Mesenchymal stem cell (in vitro differentiated cells and primary cell): ENCODE data around the gene CAGE1.
"Not testable (repeated sequence)": the region's sequence is repeated elsewhere in the genome, so short reads cannot be mapped to it uniquely, and the experiment has no call there.

Experiments used
- DNase-seq: peaks from one replicate; pipeline ENCODE4 v3.0.0-alpha.2; 2013
- H2AFZ ChIP-seq: one replicate; pipeline ENCODE4 v1.6.1; 2013; ENCODE audit warnings: low read depth, mild to moderate bottlenecking, control low read depth, inconsistent platforms, low read length, moderate library complexity
- H2AK5ac ChIP-seq: 2 replicates; pipeline ENCODE4 v1.6.1; 2013; ENCODE audit warnings: low read length, moderate library complexity, mild to moderate bottlenecking, inconsistent platforms; ENCODE audit not compliant: severe bottlenecking
- H2BK120ac ChIP-seq: one replicate; pipeline ENCODE4 v1.6.1; 2013; ENCODE audit warnings: low read depth, mild to moderate bottlenecking, inconsistent platforms, low read length, moderate library complexity
- H2BK12ac ChIP-seq, 2 experiments: one replicate each; pipeline ENCODE4 v1.6.1; 2013; ENCODE audit warnings: inconsistent platforms in 2 of 2, low read length in 2 of 2, mild to moderate bottlenecking in 2 of 2, moderate library complexity in 2 of 2, control low read depth in 1 of 2
- H2BK15ac ChIP-seq: one replicate; pipeline ENCODE4 v1.6.1; 2013; ENCODE audit warnings: mild to moderate bottlenecking, low read depth, inconsistent platforms; ENCODE audit not compliant: poor library complexity, severe bottlenecking
- H2BK5ac ChIP-seq: 2 replicates; pipeline ENCODE4 v1.6.1; 2013; ENCODE audit warnings: low read depth, mild to moderate bottlenecking, low read length, control low read depth, inconsistent platforms; ENCODE audit not compliant: poor library complexity, severe bottlenecking
- H3K14ac ChIP-seq, 2 experiments: one replicate each; pipeline ENCODE4 v1.6.1; 2013; ENCODE audit warnings: inconsistent platforms in 2 of 2, low read length in 2 of 2, control low read depth in 1 of 2, mild to moderate bottlenecking in 1 of 2, moderate library complexity in 1 of 2
- H3K18ac ChIP-seq, 2 experiments: one replicate each; pipeline ENCODE4 v1.6.1; 2013; ENCODE audit warnings: inconsistent platforms in 2 of 2, low read length in 2 of 2, control low read depth in 1 of 2, low read depth in 1 of 2, mild to moderate bottlenecking in 1 of 2
- H3K23ac ChIP-seq, 2 experiments: one replicate each; pipeline ENCODE4 v1.6.1; 2013; ENCODE audit warnings: inconsistent platforms in 2 of 2, low read length in 2 of 2, mild to moderate bottlenecking in 2 of 2, moderate library complexity in 2 of 2, control low read depth in 1 of 2
- H3K27ac ChIP-seq: 2 replicates; pipeline ENCODE4 v1.5.1; 2013; ENCODE audit warnings: mild to moderate bottlenecking, moderate library complexity, low read length, control low read depth, inconsistent platforms; ENCODE audit not compliant: poor library complexity, severe bottlenecking
- H3K27me3 ChIP-seq, 2 experiments: 2 replicates each; pipeline versions ENCODE4 v1.6.1 to v1.7.0; 2013; ENCODE audit warnings: low read length in 2 of 2, mild to moderate bottlenecking in 2 of 2, moderate library complexity in 2 of 2, control low read depth in 1 of 2, inconsistent platforms in 1 of 2; ENCODE audit not compliant: control insufficient read depth in 1 of 2, insufficient read depth in 1 of 2
- H3K36me3 ChIP-seq, 2 experiments: 2 replicates each; pipeline versions ENCODE4 v1.6.1 to v1.7.0; 2013; ENCODE audit warnings: low read length in 2 of 2, control low read depth in 1 of 2, inconsistent platforms in 1 of 2, low read depth in 1 of 2, mild to moderate bottlenecking in 1 of 2; ENCODE audit not compliant: insufficient read depth in 2 of 2, control insufficient read depth in 1 of 2
- H3K4ac ChIP-seq, 2 experiments: one replicate each; pipeline ENCODE4 v1.6.1; 2013; ENCODE audit warnings: inconsistent platforms in 2 of 2, low read length in 2 of 2, mild to moderate bottlenecking in 2 of 2, moderate library complexity in 2 of 2, control low read depth in 1 of 2, low read depth in 1 of 2
- H3K4me1 ChIP-seq: 2 replicates; pipeline ENCODE4 v1.6.1; 2013; ENCODE audit warnings: low read depth, low read length, control low read depth; ENCODE audit not compliant: control insufficient read depth, insufficient read depth
- H3K4me2 ChIP-seq: 2 replicates; pipeline ENCODE4 v1.6.1; 2013; ENCODE audit warnings: low read length, mild to moderate bottlenecking, inconsistent platforms; ENCODE audit not compliant: poor library complexity, severe bottlenecking
- H3K4me3 ChIP-seq, 2 experiments: 2 replicates each; pipeline versions ENCODE4 v1.5.1 to v1.7.0; 2013; ENCODE audit warnings: low read length in 2 of 2, mild to moderate bottlenecking in 2 of 2, control low read depth in 1 of 2, low read depth in 1 of 2; ENCODE audit not compliant: insufficient read depth in 1 of 2
- H3K79me1 ChIP-seq: replicated peaks from 2 replicates; pipeline ENCODE4 v1.6.1; 2013; ENCODE audit warnings: mild to moderate bottlenecking, control low read depth, low read length, inconsistent platforms; ENCODE audit not compliant: poor library complexity, severe bottlenecking
- H3K9ac ChIP-seq: 2 replicates; pipeline ENCODE4 v1.7.0; 2013; ENCODE audit warnings: mild to moderate bottlenecking, low read length, moderate library complexity
- H3K9me3 ChIP-seq: 2 replicates; pipeline ENCODE4 v1.7.0; 2013; ENCODE audit warnings: mild to moderate bottlenecking, low read length; ENCODE audit not compliant: control insufficient read depth
- H4K8ac ChIP-seq: one replicate; pipeline ENCODE4 v1.6.1; 2013; ENCODE audit warnings: inconsistent platforms, mild to moderate bottlenecking, low read length, moderate library complexity
- H4K91ac ChIP-seq: one replicate; pipeline ENCODE4 v1.6.1; 2013; ENCODE audit warnings: mild to moderate bottlenecking, low read length, inconsistent platforms
- WGBS: methylation state at CpG from one replicate; pipeline ENCODE4 v1.1.7; 2013; ENCODE audit warnings: mixed read lengths; 5-methylcytosine and 5-hydroxymethylcytosine counted together

The CAGE1 gene

GRCh38 chr6:7319406-7319805 is 70.1 kb downstream of the CAGE1 start:
- H3K9ac ChIP-seq, H2BK120ac ChIP-seq: not testable (repeated sequence)

GRCh38 chr6:7317538-7317937 is 72.0 kb downstream of the CAGE1 start:
- no peak overlapping the region for H3K4ac ChIP-seq
- no peak overlapping the region for H3K14ac ChIP-seq
- no peak overlapping the region for H2AK5ac ChIP-seq
- peaks cover 2% of the 10 kb centered on the region for H3K4me1 ChIP-seq
- H3K27ac ChIP-seq, result no peak overlapping the region
- H3K27me3 ChIP-seq, result no peaks in the 10 kb centered on the region
- H3K23ac ChIP-seq, result no peak overlapping the region
- no peak overlapping the region for H2BK12ac ChIP-seq
- H2BK120ac ChIP-seq, result no peak overlapping the region
- 95% methylated on average over 9 of the region's 9 CpGs for WGBS
- no peak overlapping the region for H2AFZ ChIP-seq
- no peak for DNase-seq
- no peak overlapping the region for H2BK15ac ChIP-seq
- H3K9me3 ChIP-seq, result no peaks in the 10 kb centered on the region
- no peak overlapping the region for H3K4me3 ChIP-seq
- no peak overlapping the region for H3K4me2 ChIP-seq
- no peak overlapping the region for H4K8ac ChIP-seq
- no peak overlapping the region for H3K18ac ChIP-seq
- no peak overlapping the region for H2BK5ac ChIP-seq
- H3K79me1 ChIP-seq, result no peaks in the 10 kb centered on the region
- no peaks in the 10 kb centered on the region for H3K36me3 ChIP-seq
- H3K9ac ChIP-seq, result no peak overlapping the region
- no peak overlapping the region for H4K91ac ChIP-seq

More at GRCh38 chr6:7319406-7319805, 70.1 kb downstream of the CAGE1 start:
- H2AK5ac ChIP-seq, H3K27me3 ChIP-seq, H4K91ac ChIP-seq, H2BK5ac ChIP-seq, H2BK12ac ChIP-seq, H4K8ac ChIP-seq, H2AFZ ChIP-seq, H3K9me3 ChIP-seq, H3K18ac ChIP-seq, DNase-seq, H3K36me3 ChIP-seq, H3K4me3 ChIP-seq, H3K79me1 ChIP-seq, H3K23ac ChIP-seq, H3K4ac ChIP-seq, H3K27ac ChIP-seq, H3K4me1 ChIP-seq, H2BK15ac ChIP-seq, H3K4me2 ChIP-seq, H3K14ac ChIP-seq: not testable (repeated sequence)
- 79% methylated on average over 2 of the region's 2 CpGs for WGBS

- Histone ChIP-seq H2AK5ac (no peak overlapping the region), H3K79me1 (no peaks in the 10 kb centered on the region), H3K23ac (no peak overlapping the region), H2BK15ac (no peak overlapping the region), H3K9me3 (no peaks in the 10 kb centered on the region), H3K4ac (no peak overlapping the region), H3K4me2 (no peak overlapping the region), H3K18ac (no peak overlapping the region), H3K4me3 (no peak overlapping the region), H2BK12ac (no peak overlapping the region), H2AFZ (no peak overlapping the region), H3K27ac (no peak overlapping the region), H2BK120ac (no peak overlapping the region), H3K14ac (no peak overlapping the region), H4K8ac (no peak overlapping the region), H2BK5ac (no peak overlapping the region), H3K36me3 (no peaks in the 10 kb centered on the region), H3K9ac (no peak overlapping the region), H4K91ac (peak overlapping the region; percentile 34), H3K4me1 (peaks cover 2% of the 10 kb centered on the region), H3K27me3 (no peaks in the 10 kb centered on the region)
- 90% methylated on average over 16 of the region's 41 CpGs for WGBS
- DNase-seq, result no peak
Measured at GRCh38 chr6:7316658-7317533, 72.6 kb downstream of the CAGE1 start.

- Histone ChIP-seq H2BK15ac (no peak overlapping the region), H3K27me3 (no peaks in the 10 kb centered on the region), H2BK12ac (no peak overlapping the region), H2BK120ac (no peak overlapping the region), H3K4ac (no peak overlapping the region), H4K8ac (no peak overlapping the region), H3K18ac (peak overlapping the region in 1 of 2 experiments; percentile 24), H3K4me3 (no peak overlapping the region), H2BK5ac (no peak overlapping the region), H3K9me3 (no peaks in the 10 kb centered on the region), H4K91ac (no peak overlapping the region), H2AK5ac (no peak overlapping the region), H3K23ac (no peak overlapping the region), H3K79me1 (no peaks in the 10 kb centered on the region), H3K27ac (no peak overlapping the region), H3K4me2 (no peak overlapping the region), H2AFZ (no peak overlapping the region), H3K4me1 (peaks cover 2% of the 10 kb centered on the region), H3K36me3 (no peaks in the 10 kb centered on the region), H3K9ac (no peak overlapping the region), H3K14ac (no peak overlapping the region)
- DNase-seq, result no peak
- 98% methylated on average over 5 of the region's 6 CpGs for WGBS
Measured at GRCh38 chr6:7315948-7316365, 73.6 kb downstream of the CAGE1 start.
